Left ventricle myocardium inferior (tissue), 1 donor: Measurements from ENCODE around the gene KCNK13. TPM values are rescaled to one million over a fixed set of nuclear protein-coding genes. Genes with fewer than 3 reads are reported as not detected.

Experiments used
- DNase-seq: peaks from one replicate; pipeline ENCODE4 v3.0.0-alpha.2; 2020
- H3K27ac ChIP-seq: fragments of 200-600 bp; replicated peaks from 2 replicates; pipeline ENCODE4 v1.8.0; 2021
- H3K27me3 ChIP-seq: fragments of 200-600 bp; 2 replicates; pipeline ENCODE4 v1.8.0; 2021; ENCODE audit warnings: low read depth
- H3K36me3 ChIP-seq: fragments of 200-600 bp; 2 replicates; pipeline ENCODE4 v1.8.0; 2021
- H3K4me1 ChIP-seq: fragments of 200-600 bp; 2 replicates; pipeline ENCODE4 v1.8.0; 2021
- H3K4me3 ChIP-seq: fragments of 200-600 bp; 2 replicates; pipeline ENCODE4 v1.8.0; 2021; ENCODE audit warnings: mild to moderate bottlenecking, moderate library complexity
- H3K9me3 ChIP-seq: fragments of 200-600 bp; replicated peaks from 2 replicates; pipeline ENCODE4 v1.8.0; 2021
- CTCF ChIP-seq: fragments of 200-600 bp; IDR thresholded peaks from 2 replicates; pipeline ENCODE4 v1.8.0; 2021; ENCODE audit warnings: antibody characterized with exemption, mild to moderate bottlenecking, borderline replicate concordance
- intact Hi-C: fragments of 100-400 bp; cut with micrococcal nuclease; formaldehyde crosslinking; loops from one replicate; pipeline ENCODE4 v1.11.0; 2022
- total RNA-seq: library from RNA; stranded (reverse); fragmentation: NEBNext Ultra II Directional; extraction: Animal tissue kit (Norgen Biotek cat#: 25700); gene quantifications from one replicate; pipeline ENCODE4 v1.2.1, GENCODE V29; 2021
- donor health status: DM: no; HTN: yes; CAD: no; lungs with severe emphysema.

The KCNK13 gene
- total RNA-seq, 1 donor from 2014 or later: 1.9 TPM

GRCh38 chr14:90140956-90141316 lies 79.1 kb downstream of the KCNK13 start:
- Histone ChIP-seq H3K9me3 (no peaks in the 10 kb centered on the region), H3K36me3 (no peaks in the 10 kb centered on the region), H3K27ac (no peak overlapping the region), H3K27me3 (peaks cover 5% of the 10 kb centered on the region), H3K4me3 (no peak overlapping the region), H3K4me1 (no peaks in the 10 kb centered on the region)
- intact Hi-C loops: no loop called here
- DNase-seq: no peak
- no peak for TF ChIP-seq CTCF

GRCh38 chr14:90153429-90153828 lies 91.6 kb downstream of the KCNK13 start:
- Histone ChIP-seq H3K36me3 (no peaks in the 10 kb centered on the region), H3K27ac (no peak overlapping the region), H3K4me3 (no peak overlapping the region), H3K9me3 (no peaks in the 10 kb centered on the region), H3K27me3 (peaks cover 1% of the 10 kb centered on the region), H3K4me1 (no peaks in the 10 kb centered on the region)
- intact Hi-C loops: no loop called here
- DNase-seq: no peak
- TF ChIP-seq CTCF: no peak

- peaks cover 4% of the 10 kb centered on the region for H3K4me1 ChIP-seq
- H3K27ac ChIP-seq: no peak overlapping the region
- DNase-seq: no peak
- intact Hi-C loops: no loop called here
- TF ChIP-seq CTCF: no peak
- H3K9me3 ChIP-seq: no peaks in the 10 kb centered on the region
- H3K27me3 ChIP-seq: no peaks in the 10 kb centered on the region
- H3K36me3 ChIP-seq: no peaks in the 10 kb centered on the region
- H3K4me3 ChIP-seq: no peak overlapping the region
Measured at GRCh38 chr14:90154110-90154509, 92.3 kb downstream of the KCNK13 start.

- no peaks in the 10 kb centered on the region for H3K27me3 ChIP-seq
- no peak overlapping the region for H3K4me3 ChIP-seq
- no peak overlapping the region for H3K27ac ChIP-seq
- H3K9me3 ChIP-seq: no peaks in the 10 kb centered on the region
- H3K4me1 ChIP-seq: peaks cover 7% of the 10 kb centered on the region
- intact Hi-C loops: no loop called here
- H3K36me3 ChIP-seq: no peaks in the 10 kb centered on the region
- no peak for DNase-seq
- no peak for TF ChIP-seq CTCF
Measured at GRCh38 chr14:90159146-90159545, 97.4 kb downstream of the KCNK13 start.

GRCh38 chr14:90159688-90160087 lies 97.9 kb downstream of the KCNK13 start:
- TF ChIP-seq CTCF: no peak

GRCh38 chr14:90161129-90161528 lies 99.3 kb downstream of the KCNK13 start:
- intact Hi-C loops: no loop called here
- DNase-seq: no peak
- H3K36me3 ChIP-seq: no peaks in the 10 kb centered on the region
- no peaks in the 10 kb centered on the region for H3K9me3 ChIP-seq
- no peak for TF ChIP-seq CTCF
- H3K4me1 ChIP-seq: peaks cover 7% of the 10 kb centered on the region
- no peak overlapping the region for H3K4me3 ChIP-seq
- no peaks in the 10 kb centered on the region for H3K27me3 ChIP-seq
- no peak overlapping the region for H3K27ac ChIP-seq

More at GRCh38 chr14:90159688-90160087, 97.9 kb downstream of the KCNK13 start:
- Histone ChIP-seq H3K4me3 (no peak overlapping the region), H3K4me1 (peaks cover 7% of the 10 kb centered on the region), H3K27ac (no peak overlapping the region), H3K27me3 (no peaks in the 10 kb centered on the region), H3K9me3 (no peaks in the 10 kb centered on the region), H3K36me3 (no peaks in the 10 kb centered on the region)
- intact Hi-C loops: no loop called here
- no peak for DNase-seq
